ENCODE data around the gene PAEP.

The PAEP gene

DNA sequence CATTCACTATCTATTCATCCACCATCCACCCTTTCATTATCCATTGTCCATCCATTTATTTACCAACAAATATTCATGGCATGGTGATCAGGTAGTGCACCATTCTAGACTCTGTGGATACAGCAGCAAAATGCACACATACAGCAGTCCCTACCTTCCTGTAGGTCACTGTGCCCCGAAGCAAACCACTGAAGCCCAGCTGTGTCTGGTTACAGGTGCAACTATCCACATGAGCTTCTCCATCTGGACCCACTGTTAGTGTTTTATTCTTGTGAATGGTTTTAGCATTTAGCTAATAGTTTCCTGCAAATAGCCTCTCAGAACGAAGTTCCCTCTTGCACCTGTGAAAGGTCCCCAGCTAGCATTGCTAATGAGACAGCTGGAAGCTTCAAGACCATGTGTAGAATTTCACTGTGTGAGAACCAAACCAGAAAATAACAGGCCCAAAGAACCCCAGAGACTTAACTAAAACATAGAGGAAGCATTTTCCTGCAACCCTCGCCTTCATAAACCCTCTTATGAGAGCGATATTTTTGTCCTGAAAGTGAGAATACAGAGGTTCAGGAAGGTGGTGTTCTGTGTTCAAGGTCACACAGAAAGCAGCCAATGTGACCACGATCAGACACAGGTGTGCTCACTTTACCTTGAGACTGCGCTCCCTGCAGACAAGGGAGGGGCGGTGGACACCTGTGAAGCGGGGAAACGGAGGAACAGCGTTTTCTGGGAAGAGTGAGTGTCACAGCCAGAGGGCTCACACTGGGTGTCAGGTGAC, 18.5 kb downstream of the PAEP start:
- no peak overlapping the region for H3K27ac ChIP-seq (ENCODE audit: low read depth, low read length)
- no peaks in the 10 kb centered on the region for H3K79me1 ChIP-seq (ENCODE audit: low read length)
- H2BK5ac ChIP-seq (ENCODE audit: low read length) = no peak overlapping the region
- H3K56ac ChIP-seq (ENCODE audit: low read length) = no peak overlapping the region
- no peaks in the 10 kb centered on the region for H3K27me3 ChIP-seq (ENCODE audit: insufficient read depth, low read length, poor library complexity)
- H3K9ac ChIP-seq (ENCODE audit: low read length) = no peak overlapping the region
- no peak overlapping the region for H3K4ac ChIP-seq (ENCODE audit: low read depth, low read length)
- no peak overlapping the region for H3K4me2 ChIP-seq (ENCODE audit: low read length)
- no peaks in the 10 kb centered on the region for H3K4me1 ChIP-seq (ENCODE audit: control insufficient read depth, low read depth, low read length)
- no peak overlapping the region for H2AK5ac ChIP-seq (ENCODE audit: low read length)
- H2BK15ac ChIP-seq (replicated peaks; ENCODE audit: low read depth) = no peak overlapping the region
- no peak overlapping the region for H3K4me3 ChIP-seq (ENCODE audit: low read length)
- WGBS (ENCODE audit: extremely low coverage, insufficient coverage, low lambda C conversion rate) = no CpG with 5 or more reads among the region's 10 CpGs
- H3K36me3 ChIP-seq (ENCODE audit: control insufficient read depth, insufficient read depth, low read length) = no peaks in the 10 kb centered on the region
- H4K5ac ChIP-seq (ENCODE audit: low read length) = no peak overlapping the region
- H3K79me2 ChIP-seq (ENCODE audit: control insufficient read depth, insufficient read depth, low read length) = no peaks in the 10 kb centered on the region
- no peak overlapping the region for H3K23ac ChIP-seq (ENCODE audit: low read length)
- no peak overlapping the region for H2BK120ac ChIP-seq (ENCODE audit: low read depth, low read length)
- DNase-seq = no peak
- H4K8ac ChIP-seq (ENCODE audit: low read depth, low read length) = no peak overlapping the region
- no peak overlapping the region for H3K18ac ChIP-seq (ENCODE audit: low read length)

DNA sequence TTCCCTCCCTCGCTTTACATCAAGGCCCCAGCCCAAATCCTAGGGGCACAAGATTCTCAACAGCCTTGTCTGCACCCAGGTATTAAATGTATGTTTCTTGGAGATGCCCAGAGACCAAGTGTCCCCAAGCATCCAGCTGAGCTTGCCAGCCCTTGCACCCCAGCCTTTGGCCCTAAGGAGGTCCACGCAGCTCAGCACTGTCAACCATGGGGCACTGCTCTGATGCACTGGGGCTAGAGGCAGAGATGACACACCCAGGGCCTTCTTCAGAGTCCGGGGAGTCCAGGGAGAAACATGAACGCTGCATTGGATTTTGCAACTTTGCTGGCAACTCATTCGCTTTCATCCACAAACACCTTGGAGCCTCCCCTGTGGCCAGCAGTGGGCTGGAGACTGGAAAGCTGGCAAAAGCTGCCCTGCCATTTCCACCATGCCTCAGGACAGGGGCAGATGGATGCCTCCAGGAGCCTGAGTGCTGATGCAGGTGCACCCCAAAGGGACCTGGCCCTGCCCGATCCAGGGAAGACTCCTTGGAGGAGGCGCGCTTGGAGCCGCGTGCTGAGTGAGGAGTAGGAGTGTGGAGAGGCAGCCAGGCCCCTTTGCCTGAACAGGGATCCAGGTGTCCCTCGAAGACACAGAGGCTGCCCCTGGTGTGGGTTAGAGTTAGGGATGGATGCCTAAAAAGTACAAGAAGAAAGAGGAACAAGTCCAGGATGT, 19.3 kb downstream of the PAEP start:
- no peak overlapping the region for H3K4me2 ChIP-seq (ENCODE audit: low read length)
- H3K4me3 ChIP-seq (ENCODE audit: low read length) = no peak overlapping the region
- no peaks in the 10 kb centered on the region for H3K79me1 ChIP-seq (ENCODE audit: low read length)
- H2BK120ac ChIP-seq (ENCODE audit: low read depth, low read length) = no peak overlapping the region
- H3K27me3 ChIP-seq (ENCODE audit: insufficient read depth, low read length, poor library complexity) = no peaks in the 10 kb centered on the region
- H3K79me2 ChIP-seq (ENCODE audit: control insufficient read depth, insufficient read depth, low read length) = no peaks in the 10 kb centered on the region
- no CpG with 5 or more reads among the region's 11 CpGs for WGBS (ENCODE audit: extremely low coverage, insufficient coverage, low lambda C conversion rate)
- no peak overlapping the region for H2BK15ac ChIP-seq (replicated peaks; ENCODE audit: low read depth)
- no peak overlapping the region for H3K18ac ChIP-seq (ENCODE audit: low read length)
- no peak overlapping the region for H3K56ac ChIP-seq (ENCODE audit: low read length)
- no peak overlapping the region for H3K9ac ChIP-seq (ENCODE audit: low read length)
- no peak overlapping the region for H4K8ac ChIP-seq (ENCODE audit: low read depth, low read length)
- no peak overlapping the region for H2AK5ac ChIP-seq (ENCODE audit: low read length)
- H3K4me1 ChIP-seq (ENCODE audit: control insufficient read depth, low read depth, low read length) = no peaks in the 10 kb centered on the region
- no peaks in the 10 kb centered on the region for H3K36me3 ChIP-seq (ENCODE audit: control insufficient read depth, insufficient read depth, low read length)
- no peak for DNase-seq
- no peak overlapping the region for H3K27ac ChIP-seq (ENCODE audit: low read depth, low read length)
- no peak overlapping the region for H3K4ac ChIP-seq (ENCODE audit: low read depth, low read length)
- H3K23ac ChIP-seq (ENCODE audit: low read length) = no peak overlapping the region
- no peak overlapping the region for H2BK5ac ChIP-seq (ENCODE audit: low read length)
- no peak overlapping the region for H4K5ac ChIP-seq (ENCODE audit: low read length)

DNA sequence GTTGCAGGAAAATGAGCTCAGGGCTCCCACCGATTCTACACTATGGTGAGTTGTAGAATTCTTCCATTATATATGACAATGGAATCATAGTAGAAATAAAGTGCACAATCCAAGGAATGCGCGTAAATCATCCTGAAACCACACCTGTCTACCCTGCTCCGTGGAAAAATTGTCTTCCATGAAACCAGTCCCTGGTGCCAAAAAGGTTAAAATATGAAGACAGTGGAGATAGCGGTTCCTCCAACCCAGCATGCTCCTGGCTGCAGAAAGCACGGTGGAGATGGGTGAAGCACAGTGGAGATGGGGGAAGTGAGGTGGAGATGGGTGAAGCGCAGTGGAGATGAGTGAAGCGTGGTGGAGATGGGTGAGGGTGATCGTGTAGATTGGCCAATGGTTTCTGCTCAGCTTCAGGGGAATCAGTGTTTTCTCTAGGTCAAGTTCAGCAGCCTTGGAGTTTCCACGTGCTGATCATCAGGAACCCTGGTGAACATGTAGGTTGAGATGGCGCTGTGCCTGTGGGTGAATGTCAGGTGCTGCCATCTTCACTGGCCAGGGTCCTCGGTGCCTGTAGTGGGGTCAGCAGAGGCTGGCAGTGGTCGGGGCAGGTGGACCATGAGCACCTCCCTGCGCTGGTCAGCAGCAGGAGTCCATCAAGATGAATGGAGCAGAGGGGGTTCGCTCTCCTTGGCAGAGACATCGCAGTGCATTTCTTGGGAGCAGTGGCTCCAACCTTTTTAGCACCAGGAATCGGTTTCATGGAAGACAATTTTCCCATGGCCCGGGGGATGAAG, 20.3 kb downstream of the PAEP start:
- no peak overlapping the region for H3K27ac ChIP-seq (ENCODE audit: low read depth, low read length)
- H4K5ac ChIP-seq (ENCODE audit: low read length) = no peak overlapping the region
- no peaks in the 10 kb centered on the region for H3K27me3 ChIP-seq (ENCODE audit: insufficient read depth, low read length, poor library complexity)
- H3K4me3 ChIP-seq (ENCODE audit: low read length) = no peak overlapping the region
- no peak overlapping the region for H4K8ac ChIP-seq (ENCODE audit: low read depth, low read length)
- H3K4me2 ChIP-seq (ENCODE audit: low read length) = no peak overlapping the region
- H3K36me3 ChIP-seq (ENCODE audit: control insufficient read depth, insufficient read depth, low read length) = no peaks in the 10 kb centered on the region
- H2BK120ac ChIP-seq (ENCODE audit: low read depth, low read length) = no peak overlapping the region
- H3K23ac ChIP-seq (ENCODE audit: low read length) = no peak overlapping the region
- H3K9ac ChIP-seq (ENCODE audit: low read length) = no peak overlapping the region
- no peak overlapping the region for H3K4ac ChIP-seq (ENCODE audit: low read depth, low read length)
- H3K79me1 ChIP-seq (ENCODE audit: low read length) = no peaks in the 10 kb centered on the region
- DNase-seq = no peak
- no CpG with 5 or more reads among the region's 18 CpGs for WGBS (ENCODE audit: extremely low coverage, insufficient coverage, low lambda C conversion rate)
- no peaks in the 10 kb centered on the region for H3K4me1 ChIP-seq (ENCODE audit: control insufficient read depth, low read depth, low read length)
- no peaks in the 10 kb centered on the region for H3K79me2 ChIP-seq (ENCODE audit: control insufficient read depth, insufficient read depth, low read length)
- H3K56ac ChIP-seq (ENCODE audit: low read length) = no peak overlapping the region
- H2BK5ac ChIP-seq (ENCODE audit: low read length) = no peak overlapping the region
- no peak overlapping the region for H2AK5ac ChIP-seq (ENCODE audit: low read length)
- H2BK15ac ChIP-seq (replicated peaks; ENCODE audit: low read depth) = no peak overlapping the region
- no peak overlapping the region for H3K18ac ChIP-seq (ENCODE audit: low read length)

DNA sequence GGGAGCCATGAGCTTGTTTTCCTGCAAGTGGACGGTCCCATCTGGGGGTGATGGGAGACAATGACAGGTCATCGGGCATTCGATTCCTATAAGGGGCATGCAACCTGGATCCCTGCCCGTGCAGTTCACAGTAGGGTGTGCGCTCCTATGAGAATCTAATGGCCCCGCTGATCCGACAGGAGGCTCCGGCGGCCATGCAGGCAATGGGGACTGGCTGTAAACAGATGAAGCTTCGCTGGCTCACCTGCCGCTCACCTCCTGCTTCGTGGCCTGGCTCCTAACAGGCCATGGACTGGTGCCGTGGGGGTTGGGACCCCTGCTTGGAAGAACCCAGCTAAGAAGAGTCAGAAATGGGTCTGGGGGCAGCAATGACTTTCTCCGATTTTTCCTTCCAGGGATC, 21.0 kb downstream of the PAEP start:
- no peaks in the 10 kb centered on the region for H3K79me2 ChIP-seq (ENCODE audit: control insufficient read depth, insufficient read depth, low read length)
- H2BK15ac ChIP-seq (replicated peaks; ENCODE audit: low read depth) = no peak overlapping the region
- no peak overlapping the region for H3K18ac ChIP-seq (ENCODE audit: low read length)
- no peak overlapping the region for H4K5ac ChIP-seq (ENCODE audit: low read length)
- no peaks in the 10 kb centered on the region for H3K27me3 ChIP-seq (ENCODE audit: insufficient read depth, low read length, poor library complexity)
- no peak for DNase-seq
- no peaks in the 10 kb centered on the region for H3K79me1 ChIP-seq (ENCODE audit: low read length)
- H3K36me3 ChIP-seq (ENCODE audit: control insufficient read depth, insufficient read depth, low read length) = no peaks in the 10 kb centered on the region
- H4K8ac ChIP-seq (ENCODE audit: low read depth, low read length) = no peak overlapping the region
- H3K4me1 ChIP-seq (ENCODE audit: control insufficient read depth, low read depth, low read length) = no peaks in the 10 kb centered on the region
- WGBS (ENCODE audit: extremely low coverage, insufficient coverage, low lambda C conversion rate) = no CpG with 5 or more reads among the region's 14 CpGs
- H3K9ac ChIP-seq (ENCODE audit: low read length) = no peak overlapping the region
- H3K56ac ChIP-seq (ENCODE audit: low read length) = no peak overlapping the region
- H2AK5ac ChIP-seq (ENCODE audit: low read length) = no peak overlapping the region
- H2BK120ac ChIP-seq (ENCODE audit: low read depth, low read length) = no peak overlapping the region
- no peak overlapping the region for H3K23ac ChIP-seq (ENCODE audit: low read length)
- no peak overlapping the region for H3K4me3 ChIP-seq (ENCODE audit: low read length)
- no peak overlapping the region for H2BK5ac ChIP-seq (ENCODE audit: low read length)
- H3K4me2 ChIP-seq (ENCODE audit: low read length) = no peak overlapping the region
- H3K4ac ChIP-seq (ENCODE audit: low read depth, low read length) = no peak overlapping the region
- H3K27ac ChIP-seq (ENCODE audit: low read depth, low read length) = no peak overlapping the region

DNA sequence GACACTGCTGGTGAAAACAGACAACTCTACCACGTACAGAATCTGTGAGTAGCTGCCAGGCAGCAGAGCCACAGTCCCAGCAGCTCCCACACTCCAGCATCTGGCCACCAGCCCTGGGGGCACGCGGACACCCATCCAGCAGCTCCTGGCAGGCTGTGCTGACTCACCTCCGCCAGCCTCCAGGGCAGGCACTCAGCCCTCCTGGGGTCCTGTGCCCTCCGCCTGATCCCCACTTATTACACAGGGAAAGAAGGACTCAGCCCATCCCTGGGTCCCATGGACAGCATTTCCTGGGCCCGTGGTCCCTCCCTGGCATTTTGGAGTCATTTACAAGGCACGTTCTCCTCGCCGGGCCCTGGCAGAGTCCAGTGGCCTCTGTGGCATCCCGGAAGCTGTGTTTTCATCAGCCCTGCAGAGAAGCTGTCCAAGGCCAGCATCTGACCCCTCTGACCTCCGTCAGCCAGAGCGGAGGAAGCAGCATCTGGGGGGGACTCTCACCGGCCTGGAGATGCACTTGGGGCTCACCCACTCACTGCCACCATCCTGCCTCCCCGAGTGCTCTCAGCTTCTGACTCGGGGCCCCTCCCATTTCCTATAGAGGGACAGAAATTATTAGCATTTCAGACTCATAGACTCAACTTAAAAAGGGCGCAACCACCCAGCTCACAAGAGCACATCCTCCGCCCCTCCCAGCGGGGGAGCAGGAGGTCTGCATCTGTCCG, 21.6 kb downstream of the PAEP start:
- no peaks in the 10 kb centered on the region for H3K36me3 ChIP-seq (ENCODE audit: control insufficient read depth, insufficient read depth, low read length)
- no peak overlapping the region for H4K5ac ChIP-seq (ENCODE audit: low read length)
- no peak overlapping the region for H2BK120ac ChIP-seq (ENCODE audit: low read depth, low read length)
- H3K56ac ChIP-seq (ENCODE audit: low read length) = no peak overlapping the region
- no peaks in the 10 kb centered on the region for H3K4me1 ChIP-seq (ENCODE audit: control insufficient read depth, low read depth, low read length)
- no peak overlapping the region for H3K23ac ChIP-seq (ENCODE audit: low read length)
- no peaks in the 10 kb centered on the region for H3K79me2 ChIP-seq (ENCODE audit: control insufficient read depth, insufficient read depth, low read length)
- H3K79me1 ChIP-seq (ENCODE audit: low read length) = no peaks in the 10 kb centered on the region
- no peak overlapping the region for H2BK15ac ChIP-seq (replicated peaks; ENCODE audit: low read depth)
- no peak overlapping the region for H3K18ac ChIP-seq (ENCODE audit: low read length)
- no peak overlapping the region for H3K9ac ChIP-seq (ENCODE audit: low read length)
- H2AK5ac ChIP-seq (ENCODE audit: low read length) = no peak overlapping the region
- no peak overlapping the region for H3K4ac ChIP-seq (ENCODE audit: low read depth, low read length)
- H3K27ac ChIP-seq (ENCODE audit: low read depth, low read length) = no peak overlapping the region
- DNase-seq = no peak
- H3K27me3 ChIP-seq (ENCODE audit: insufficient read depth, low read length, poor library complexity) = no peaks in the 10 kb centered on the region
- no peak overlapping the region for H3K4me2 ChIP-seq (ENCODE audit: low read length)
- no peak overlapping the region for H2BK5ac ChIP-seq (ENCODE audit: low read length)
- H3K4me3 ChIP-seq (ENCODE audit: low read length) = no peak overlapping the region
- H4K8ac ChIP-seq (ENCODE audit: low read depth, low read length) = no peak overlapping the region
- WGBS (ENCODE audit: extremely low coverage, insufficient coverage, low lambda C conversion rate) = no CpG with 5 or more reads among the region's 19 CpGs
